ENCODE measurements around the gene AFAP1.

- no peak for TF ChIP-seq POLR2AphosphoS5 (IDR thresholded peaks at IDR 0.05; ENCODE audit: low read depth, low read length)
- no peak for TF ChIP-seq FOXP2 (optimal IDR thresholded peaks at IDR 0.05; ENCODE audit: borderline replicate concordance, extremely low read depth, extremely low read length, insufficient read depth)
- no peak for TF ChIP-seq SIN3A (IDR thresholded peaks at IDR 0.05; ENCODE audit: borderline replicate concordance, insufficient read depth, low read length)
- no peak for TF ChIP-seq TAF1 (IDR thresholded peaks at IDR 0.05; ENCODE audit: borderline replicate concordance, insufficient read depth, low read length)
These were observed 216.0 kb downstream of the AFAP1 start for GRCh38 chr4:7723625-7724024.

Measured in PFSK-1 (cell line).